Measurements from ENCODE around the gene HOXD12.

GRCh38 chr2:176123411-176124109, 24.0 kb downstream of the HOXD12 start:
- TF ChIP-seq RAD21 (conservative IDR thresholded peaks at IDR 0.05): no peak
- TF ChIP-seq CTCF (IDR thresholded peaks at IDR 0.05; ENCODE audit: poor library complexity, severe bottlenecking): no peak
- no peak for TF ChIP-seq SMC3 (conservative IDR thresholded peaks at IDR 0.05; ENCODE audit: poor library complexity)
- peak; percentile 65 for TF ChIP-seq EZH2 (IDR thresholded peaks at IDR 0.05; ENCODE audit: borderline replicate concordance, insufficient read depth, low read length, poor library complexity, severe bottlenecking)
- TF ChIP-seq POLR2AphosphoS5 (IDR thresholded peaks at IDR 0.05): no peak
- TF ChIP-seq REST (IDR thresholded peaks at IDR 0.05; ENCODE audit: borderline replicate concordance): no peak
- TF ChIP-seq MXI1 (conservative IDR thresholded peaks at IDR 0.05; ENCODE audit: poor library complexity, severe bottlenecking): no peak

Measured in neural cell (in vitro differentiated cells).